ENCODE results near the gene SHC4. TPM values are rescaled to one million over a fixed set of nuclear protein-coding genes. Genes with fewer than 3 reads are reported as not detected.

The SHC4 gene
- polyA plus RNA-seq, 1 of the 3 experiments (the other 2 are of a cell fraction), result 1.6 TPM

- Histone ChIP-seq H3K4me3 (ENCODE audit: low read depth in 2 of 2, low read length in 1 of 2) (no peak overlapping the region), H3K4me2 (no peak overlapping the region), H2AFZ (ENCODE audit: low read depth) (no peak overlapping the region), H3K9me2 (no peaks in the 10 kb centered on the region), H3K4me1 (ENCODE audit: control insufficient read depth in 1 of 2, insufficient read depth in 2 of 2, low read depth in 1 of 2, low read length in 1 of 2) (peaks cover 0 to 52% of the 10 kb centered on the region in 2 experiments; a peak in 2 of 4 replicates), H3K27me3 (ENCODE audit: insufficient read depth) (no peaks in the 10 kb centered on the region), H3K79me2 (ENCODE audit: insufficient read depth) (no peaks in the 10 kb centered on the region), H4K20me1 (ENCODE audit: insufficient read depth) (no peaks in the 10 kb centered on the region), H3K36me3 (replicated peaks in 1 of 2; ENCODE audit: control insufficient read depth in 1 of 2, insufficient read depth in 2 of 2, low read length in 1 of 2) (no peaks in the 10 kb centered on the region), H3K9ac (no peak overlapping the region), H3F3A (replicated peaks; ENCODE audit: insufficient read depth) (peaks cover 42% of the 10 kb centered on the region), H3K27ac (ENCODE audit: low read depth in 2 of 2, low read length in 1 of 2) (peak overlapping the region in 1 of 2 experiments; percentile 96; a peak in 1 of 4 replicates), H3K9me3 (no peaks in the 10 kb centered on the region)
- 69% methylated on average over 5 of the region's 5 CpGs for WGBS (ENCODE audit: low lambda C conversion rate)
- ChIA-PET POLR2A (no interaction called here), CTCF (interaction anchor here (0.9 kb wide), 1 partner anchor 204 kb away, joined by 3 read pairs; no protein-coding TSS in a partner anchor)
- TF ChIP-seq RAD21 (IDR thresholded peaks at IDR 0.05; ENCODE audit: low read length) (no peak), PBX3 (IDR thresholded peaks at IDR 0.05) (no peak), CTCF (IDR thresholded peaks at IDR 0.05) (no peak), MAX (IDR thresholded peaks at IDR 0.05; ENCODE audit: low read depth) (no peak), TCF12 (IDR thresholded peaks at IDR 0.05) (no peak), POLR2AphosphoS5 (IDR thresholded peaks at IDR 0.05; ENCODE audit: low read depth, low read length) (no peak), CHD2 (IDR thresholded peaks at IDR 0.05; ENCODE audit: low read length, partially characterized antibody) (no peak), GABPA (IDR thresholded peaks at IDR 0.05; ENCODE audit: low read depth) (no peak), YY1 (IDR thresholded peaks at IDR 0.05; ENCODE audit: low read depth) (no peak), USF2 (IDR thresholded peaks at IDR 0.05; ENCODE audit: borderline replicate concordance, low read depth, low read length) (no peak), USF1 (IDR thresholded peaks at IDR 0.05; ENCODE audit: borderline replicate concordance, low read depth) (no peak), EP300 (IDR thresholded peaks at IDR 0.05; ENCODE audit: borderline replicate concordance in 1 of 2, low read depth in 1 of 2, low read length in 1 of 2) (no peak), JUND (IDR thresholded peaks at IDR 0.05) (no peak), EZH2phosphoT487 (IDR thresholded peaks at IDR 0.05; ENCODE audit: borderline replicate concordance, low read depth) (no peak), RFX5 (IDR thresholded peaks at IDR 0.05; ENCODE audit: low read length) (no peak), MEF2A (IDR thresholded peaks at IDR 0.05; ENCODE audit: borderline replicate concordance, low read depth) (no peak), FOSL2 (IDR thresholded peaks at IDR 0.05; ENCODE audit: borderline replicate concordance, low read depth) (no peak)
- DNase-seq, result no peak
Observed at GRCh38 chr15:48941904-48942303, 21.8 kb downstream of the SHC4 start.
